GM19328 (cell line): ENCODE data around the gene MACROD2.

ENCODE experiments used
- ATAC-seq: cut with Tn5 transposase; IDR thresholded peaks from one replicate; pipeline ENCODE4 v1.9.1; 2021; ENCODE audit warnings: mild to moderate bottlenecking, moderate library complexity; ENCODE audit not compliant: unreplicated experiment

The MACROD2 gene

GRCh38 chr20:15843777-15844176 is 1848.5 kb downstream of the MACROD2 start:
- ATAC-seq, result no peak

GRCh38 chr20:15847196-15847784 is 1852.0 kb downstream of the MACROD2 start:
- ATAC-seq, result no peak

GRCh38 chr20:15848126-15848525 is 1852.8 kb downstream of the MACROD2 start:
- ATAC-seq, result no peak

GRCh38 chr20:15848995-15849610 is 1853.8 kb downstream of the MACROD2 start:
- ATAC-seq, result no peak

GRCh38 chr20:15851576-15852215 is 1856.4 kb downstream of the MACROD2 start:
- ATAC-seq, result no peak

- ATAC-seq, result no peak
These were observed 1859.6 kb downstream of the MACROD2 start for GRCh38 chr20:15854911-15855310.

- peak; percentile 51 for ATAC-seq
These were observed 1862.0 kb downstream of the MACROD2 start for GRCh38 chr20:15857173-15857784.

- no peak for ATAC-seq
These were observed 1863.7 kb downstream of the MACROD2 start for GRCh38 chr20:15859061-15859460.

- no peak for ATAC-seq
These were observed 1865.5 kb downstream of the MACROD2 start for GRCh38 chr20:15860850-15861249.

- no peak for ATAC-seq
These were observed 1866.9 kb downstream of the MACROD2 start for GRCh38 chr20:15862178-15862577.

- ATAC-seq, result no peak
These were observed 1868.4 kb downstream of the MACROD2 start for GRCh38 chr20:15863735-15864134.

- ATAC-seq, result no peak
These were observed 1870.2 kb downstream of the MACROD2 start for GRCh38 chr20:15865553-15865952.

GRCh38 chr20:15866916-15867730 is 1871.8 kb downstream of the MACROD2 start:
- no peak for ATAC-seq

GRCh38 chr20:15867899-15868298 is 1872.6 kb downstream of the MACROD2 start:
- no peak for ATAC-seq

GRCh38 chr20:15875446-15875845 is 1880.1 kb downstream of the MACROD2 start:
- no peak for ATAC-seq

- no peak for ATAC-seq
These were observed 1887.2 kb downstream of the MACROD2 start for GRCh38 chr20:15882553-15882952.

GRCh38 chr20:15886250-15886649 is 1890.9 kb downstream of the MACROD2 start:
- ATAC-seq, result no peak

- no peak for ATAC-seq
These were observed 1892.1 kb downstream of the MACROD2 start for GRCh38 chr20:15887387-15887786.

GRCh38 chr20:15889061-15889460 is 1893.7 kb downstream of the MACROD2 start:
- no peak for ATAC-seq

- ATAC-seq, result no peak
These were observed 1894.4 kb downstream of the MACROD2 start for GRCh38 chr20:15889514-15890256.
